ENCODE measurements around the gene GUCA2A.
A peak's percentile ranks its signal among the peaks of the same experiment; 100 is the strongest.

Gene GUCA2A

DNA sequence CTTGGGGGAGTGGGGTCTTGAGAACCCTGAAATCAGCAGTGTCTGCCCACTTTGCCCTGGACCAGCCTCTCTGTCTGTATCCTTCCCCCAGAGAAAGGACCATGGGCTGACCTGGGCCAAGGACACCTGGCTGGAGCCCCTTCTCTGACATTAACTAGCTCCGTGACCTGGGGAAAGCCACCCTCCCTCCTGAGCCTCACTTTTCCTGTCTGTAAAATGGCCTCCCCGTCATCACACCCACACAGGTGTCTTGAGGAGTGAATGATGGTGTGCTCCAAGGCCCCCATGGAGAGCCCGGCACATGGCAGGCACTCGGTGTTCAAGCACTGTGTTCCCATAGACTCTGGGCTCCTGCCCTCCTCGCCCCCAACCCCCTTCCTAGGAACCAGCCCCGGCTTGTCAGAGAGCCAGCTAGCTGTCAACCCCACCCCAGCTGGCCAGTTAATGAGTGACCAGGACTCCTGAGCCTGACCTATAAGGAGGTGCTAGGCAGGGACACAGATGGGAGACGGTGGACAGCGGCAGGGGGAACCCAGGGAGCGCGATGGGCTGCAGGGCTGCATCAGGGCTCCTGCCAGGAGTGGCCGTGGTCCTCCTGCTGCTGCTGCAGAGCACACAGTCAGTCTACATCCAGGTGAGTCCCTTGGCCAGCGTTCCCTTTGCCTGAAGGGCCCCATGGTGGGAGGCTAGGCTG lies 11.5 kb downstream of the GUCA2A start, which contains the start of gene GUCA2B:
Gene GUCA2B, plus strand, starts transcription at position 504 of the 694 bp plus-strand sequence. Its CDS starts 41 bp downstream, at position 545.
- DNase-seq, result no peak

DNA sequence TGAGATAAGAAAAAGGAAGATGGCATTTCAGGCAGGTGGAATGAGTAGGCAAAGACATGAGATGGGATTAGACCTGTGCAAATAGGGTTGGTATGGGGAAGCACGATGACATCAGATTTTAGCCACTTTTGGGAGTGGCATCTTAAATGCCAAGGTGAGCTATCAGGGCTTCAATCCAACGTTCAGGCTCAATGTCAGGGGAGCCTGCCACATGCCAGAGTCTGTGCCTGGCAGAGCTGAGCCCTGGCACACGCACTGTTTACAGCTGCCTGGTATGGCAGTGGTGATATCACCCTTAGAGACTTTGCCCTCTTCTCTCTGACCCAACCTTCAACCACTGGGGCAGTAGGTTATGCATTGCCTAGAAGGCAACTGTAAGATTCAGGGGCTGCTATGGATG lies 12.4 kb downstream of the GUCA2A start:
- DNase-seq, result no peak

DNA sequence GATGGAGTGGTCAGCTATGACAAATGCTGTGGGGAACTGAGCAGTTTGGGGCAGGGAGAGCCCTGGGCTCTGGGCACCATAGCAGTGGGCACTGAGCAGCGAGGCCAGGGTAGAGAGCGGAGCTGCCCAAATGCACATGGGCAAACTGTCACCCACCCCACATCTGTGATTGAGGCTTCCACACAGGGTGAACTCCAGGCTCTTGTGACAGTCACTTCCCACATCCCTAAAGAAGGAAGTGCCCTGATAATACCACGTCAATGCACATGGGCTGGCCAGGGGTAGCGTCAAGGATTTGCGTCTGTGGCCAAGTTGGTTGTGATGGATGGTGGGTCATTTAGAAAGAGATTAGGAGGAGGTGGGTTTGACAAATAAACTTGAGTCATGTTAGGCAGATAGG lies 13.9 kb downstream of the GUCA2A start:
- no peak for DNase-seq

DNA sequence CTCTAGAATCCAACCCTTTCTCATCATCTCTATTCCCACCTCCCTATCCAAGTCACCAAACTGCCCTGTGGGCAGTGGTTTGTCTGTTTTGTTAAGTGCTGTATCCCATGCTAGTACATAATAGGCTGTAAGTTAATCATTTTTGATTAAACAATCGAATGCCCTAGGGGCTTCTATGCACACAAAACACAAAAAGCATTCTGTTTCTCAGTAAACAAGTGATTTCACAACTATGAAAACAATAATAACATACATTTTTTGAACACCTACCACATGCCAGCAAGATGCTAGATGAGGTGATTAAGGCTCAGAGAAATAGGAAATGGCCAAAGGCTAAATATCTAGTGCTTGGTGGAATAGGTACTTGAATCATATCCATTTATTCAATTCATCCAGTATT lies 16.4 kb downstream of the GUCA2A start:
- DNase-seq, result no peak

DNA sequence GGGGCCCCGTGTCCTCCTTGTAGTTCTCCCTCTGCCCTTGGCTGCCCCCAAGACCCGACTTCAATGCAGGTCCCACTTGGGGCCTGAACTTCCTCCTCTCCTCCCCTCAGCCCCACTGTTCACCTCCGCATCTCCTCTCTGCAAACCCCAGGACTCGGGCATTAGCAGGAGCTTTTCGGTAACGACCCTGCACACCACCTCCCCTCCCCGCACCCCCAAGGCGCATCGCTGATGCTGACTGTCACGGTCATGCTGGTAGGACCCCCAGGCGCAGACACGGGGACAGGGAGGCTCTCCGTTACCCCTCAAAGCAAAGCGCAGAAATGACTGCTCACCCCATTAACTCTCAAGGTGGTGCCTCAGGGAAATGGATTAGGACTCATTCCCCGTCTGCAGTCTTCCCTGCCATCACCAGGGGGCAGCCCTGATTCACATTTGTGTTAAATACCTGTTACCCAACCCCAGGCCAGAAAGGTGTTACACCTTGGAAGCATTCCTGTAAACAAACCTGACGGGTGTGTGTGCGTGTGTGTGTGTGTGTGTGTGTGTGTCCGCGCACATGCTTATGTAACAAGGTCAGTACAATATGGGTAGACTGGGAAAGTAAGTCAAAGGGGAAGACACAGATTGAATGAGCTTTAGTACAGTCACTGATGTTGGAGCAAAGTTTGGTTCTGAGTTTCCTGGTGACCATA lies 17.8 kb downstream of the GUCA2A start:
- DNase-seq, result peak; percentile 68

DNA sequence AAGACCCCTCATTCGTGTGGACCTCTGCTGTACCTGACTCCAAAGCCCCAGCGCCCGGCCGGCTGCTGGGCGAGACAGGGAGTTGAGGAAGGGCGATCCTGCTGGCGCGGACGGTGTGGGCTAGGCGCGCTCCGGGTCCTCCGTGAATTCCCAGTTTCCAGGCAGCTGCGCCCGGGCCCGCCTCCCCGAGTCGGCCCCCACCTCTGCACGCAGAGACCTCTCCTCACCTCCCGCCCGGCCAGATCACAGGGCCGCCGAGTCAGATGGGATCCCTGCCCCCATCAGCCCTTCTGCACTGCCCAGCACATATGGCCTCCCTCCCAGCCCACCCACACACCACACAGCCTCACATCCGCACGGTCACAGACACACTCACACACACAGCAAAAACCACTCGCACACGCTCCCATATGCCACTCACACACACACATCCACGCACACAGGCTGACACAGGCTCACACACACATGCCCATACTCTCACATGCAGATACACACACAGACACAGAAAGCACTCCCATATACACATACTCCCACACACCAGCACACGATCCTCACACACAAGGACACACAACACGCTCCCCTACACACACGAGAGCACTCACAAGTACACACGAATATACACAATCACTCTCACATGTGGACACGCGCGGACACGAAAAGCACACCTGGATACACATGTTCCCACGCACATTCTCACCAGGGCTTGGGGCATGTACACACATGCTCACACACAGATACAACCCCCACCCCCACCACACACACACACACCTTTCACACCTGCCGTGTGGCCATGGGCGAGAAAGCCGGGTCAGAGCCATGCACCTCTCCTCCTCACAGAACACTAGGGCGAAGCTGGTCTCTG lies 18.6 kb downstream of the GUCA2A start:
- no peak for DNase-seq

DNA sequence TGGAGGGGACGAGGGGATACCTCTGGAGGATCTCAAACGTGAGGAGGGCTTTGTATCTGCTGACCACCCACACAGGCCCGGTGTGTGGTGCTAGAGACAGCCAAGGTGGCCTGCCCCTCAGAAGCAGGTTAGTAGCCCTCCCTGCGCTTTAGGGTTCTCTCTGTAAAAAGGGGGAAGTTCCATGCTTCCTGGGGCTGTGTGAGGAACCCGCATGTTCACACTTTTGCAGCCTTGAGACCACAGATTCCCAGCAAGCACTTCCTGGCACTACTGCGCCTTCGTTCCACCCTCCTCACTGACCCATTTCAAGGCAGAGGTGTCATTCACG lies 19.2 kb downstream of the GUCA2A start:
- DNase-seq, result no peak

DNA sequence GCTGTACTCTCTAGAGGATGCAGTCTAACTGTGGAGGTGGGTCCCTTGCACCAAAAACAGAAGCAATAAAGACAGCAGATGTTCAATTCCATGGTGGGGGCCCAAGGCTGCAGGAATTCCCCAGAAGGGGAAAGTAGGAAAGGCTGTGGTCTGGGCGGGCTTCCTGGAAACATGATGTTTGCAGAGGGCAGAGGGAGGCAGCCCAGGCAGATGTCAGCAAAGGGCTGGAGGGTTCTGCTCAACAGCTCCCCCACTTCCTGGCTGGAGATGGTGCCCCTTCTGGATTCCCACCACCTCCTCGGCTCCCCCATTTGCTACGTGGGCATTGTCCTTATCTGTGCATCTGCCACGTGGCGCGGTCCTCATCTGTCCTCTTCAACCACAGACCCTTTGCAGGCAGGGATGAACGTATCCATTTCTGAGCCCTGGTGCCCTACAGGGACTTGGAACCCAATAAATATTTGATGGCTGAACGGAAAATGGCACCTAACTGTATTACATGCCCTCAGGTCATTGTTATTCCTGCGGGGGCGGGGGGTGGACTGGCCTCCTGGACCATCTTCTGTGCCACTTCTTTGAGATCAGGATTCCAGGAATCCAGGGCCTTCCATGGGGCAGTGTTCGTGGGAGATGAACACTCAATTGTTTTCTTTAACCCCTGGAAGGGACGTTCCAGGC lies 19.7 kb downstream of the GUCA2A start:
- no peak for DNase-seq

DNA sequence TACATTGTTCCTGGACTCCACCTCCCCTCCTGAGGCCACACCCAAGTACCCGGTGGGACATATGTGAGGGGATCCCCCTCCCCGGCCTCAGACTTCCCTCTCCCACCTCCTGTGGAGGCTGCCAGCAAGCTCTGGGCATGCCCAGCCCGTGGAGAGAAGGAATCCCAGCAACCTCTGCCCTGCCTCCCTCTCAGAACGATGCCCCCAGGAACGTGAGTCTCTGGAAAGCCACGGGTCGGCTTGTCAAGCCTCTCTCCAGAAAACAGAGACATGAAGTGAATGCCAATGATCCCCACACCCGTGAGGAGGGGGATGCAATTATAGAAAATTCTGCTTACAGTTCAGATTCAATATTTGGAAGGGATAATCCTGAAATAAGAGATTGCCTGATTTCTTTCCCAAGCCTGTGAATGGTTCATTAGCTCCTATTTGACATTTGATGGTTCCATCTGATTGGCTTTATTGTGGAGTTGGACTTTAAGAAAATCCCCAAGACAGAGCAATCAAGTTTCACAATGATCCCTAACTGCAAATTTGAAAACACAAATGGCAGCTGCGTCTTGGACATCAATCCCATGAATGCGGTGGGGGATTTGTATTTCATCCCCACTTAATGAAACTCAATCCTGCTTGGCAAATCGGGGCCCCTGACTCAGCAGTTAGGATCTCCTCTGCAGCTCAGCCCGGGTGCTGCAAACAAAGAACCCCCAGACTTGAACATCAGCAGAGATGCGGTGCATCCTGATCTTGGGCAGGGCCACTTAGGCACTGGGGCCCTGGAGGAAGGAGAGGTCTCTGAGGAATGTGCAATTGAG lies 20.4 kb downstream of the GUCA2A start:
- DNase-seq, result no peak

DNA sequence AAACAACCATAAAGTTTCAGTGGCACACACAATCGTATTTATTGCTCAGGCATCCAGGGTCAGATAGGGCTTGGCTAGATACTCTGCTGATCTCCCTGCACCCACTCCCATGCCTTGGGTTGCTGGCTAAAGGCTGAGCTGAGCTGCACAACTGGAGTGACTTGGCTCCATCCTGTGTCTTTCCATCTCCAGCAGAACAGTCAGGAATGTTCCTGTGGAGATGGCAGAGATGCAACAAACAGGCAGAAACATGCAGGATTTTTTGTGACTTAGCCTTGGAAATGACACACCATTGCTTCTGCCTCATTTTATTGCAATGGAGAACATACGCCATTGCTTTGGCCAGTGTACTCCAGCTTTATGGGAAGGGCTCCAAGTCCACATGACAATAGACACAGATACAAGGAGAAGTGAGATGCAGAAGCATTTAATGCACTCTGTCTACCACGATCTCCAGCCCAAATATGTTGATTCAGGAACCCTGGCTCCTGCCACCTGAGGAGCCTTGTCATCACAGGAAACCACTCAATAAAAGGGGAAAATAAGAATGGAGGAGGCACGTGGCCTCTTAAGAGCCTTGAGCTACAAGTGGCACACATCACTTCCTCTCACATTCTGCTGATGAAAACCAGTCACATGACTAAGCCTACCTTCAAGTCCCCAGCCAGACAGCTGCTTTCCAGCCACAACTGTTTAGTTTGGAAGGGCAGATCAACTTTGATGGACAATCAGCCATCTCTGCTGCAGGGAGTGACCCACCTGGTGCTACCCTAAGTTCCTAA lies 21.5 kb downstream of the GUCA2A start:
- DNase-seq, result no peak

DNA sequence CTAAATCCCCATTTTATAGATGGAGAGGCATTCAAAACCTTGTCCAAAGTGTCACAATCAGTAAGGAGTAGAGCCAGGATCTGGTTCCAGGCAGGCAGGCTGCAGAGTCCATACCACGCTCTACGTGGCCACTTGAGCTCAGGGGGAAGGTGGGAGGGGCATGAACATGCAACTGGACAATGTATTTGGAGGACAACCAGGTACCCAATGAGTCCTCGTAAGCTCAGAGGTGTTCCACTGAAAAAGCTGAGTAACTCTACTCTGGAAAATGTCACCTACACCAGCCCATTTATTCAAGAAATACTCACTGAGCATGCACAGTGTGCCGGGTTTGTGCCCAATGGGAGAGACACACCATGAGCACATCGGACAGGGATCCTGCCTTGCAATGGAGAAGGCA lies 22.6 kb downstream of the GUCA2A start:
- no peak for DNase-seq

DNA sequence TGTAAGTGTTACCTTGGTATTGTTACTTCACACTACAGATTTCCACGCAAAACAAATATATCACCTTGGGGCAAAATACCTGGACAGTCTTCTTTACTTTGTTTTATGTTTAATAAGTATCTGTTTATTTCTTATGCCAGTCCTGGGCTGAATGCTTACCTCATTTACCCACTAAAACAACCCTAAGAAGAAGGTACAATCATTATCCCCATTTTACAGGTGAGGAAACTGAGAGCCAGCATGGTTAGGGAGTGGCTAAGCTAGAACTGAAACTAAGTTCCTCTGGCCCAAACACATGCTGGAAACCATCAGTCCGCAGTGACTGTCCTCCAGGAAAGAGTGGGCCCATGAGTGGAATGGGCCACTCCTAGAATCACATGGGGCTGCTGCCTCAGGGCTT lies 24.4 kb downstream of the GUCA2A start:
- no peak for DNase-seq

DNA sequence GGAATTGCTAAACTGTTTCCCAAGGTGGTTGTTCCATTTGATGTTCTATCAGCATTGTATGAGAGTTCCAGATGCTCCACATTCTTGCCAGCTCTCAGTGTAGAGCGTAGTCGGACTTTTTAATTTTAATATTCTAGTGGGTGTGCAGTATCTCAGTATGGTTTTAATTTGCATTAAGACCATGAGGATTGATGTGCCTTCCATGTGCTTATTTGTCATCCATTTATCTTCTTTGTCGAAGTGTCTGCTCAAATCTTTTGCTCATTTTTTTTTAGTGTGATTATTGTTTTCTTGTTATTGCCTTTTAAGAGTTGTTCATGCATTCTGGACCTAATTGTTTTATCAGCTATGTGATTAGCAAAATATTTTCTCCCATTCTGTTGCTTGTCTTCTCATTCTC lies 25.1 kb downstream of the GUCA2A start:
- DNase-seq, result no peak

DNA sequence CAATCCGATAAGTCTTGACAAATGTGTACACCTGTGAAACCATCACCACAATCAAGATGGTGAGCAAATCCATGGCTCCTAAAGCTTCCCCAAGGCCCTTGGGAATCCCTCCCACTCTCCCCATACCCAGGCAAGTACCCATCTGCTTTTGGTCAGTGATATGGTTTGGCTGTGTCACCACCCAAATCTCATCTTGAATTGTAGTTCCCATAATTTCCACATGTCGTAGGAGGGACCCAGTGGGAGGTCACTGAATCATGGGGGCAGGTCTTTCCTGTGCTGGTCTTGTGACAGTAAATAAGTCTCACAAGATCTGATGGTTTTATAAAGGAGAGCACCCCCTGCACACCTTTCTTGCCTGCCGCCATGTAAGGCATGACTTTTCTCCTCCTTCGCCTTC lies 26.0 kb downstream of the GUCA2A start:
- no peak for DNase-seq

DNA sequence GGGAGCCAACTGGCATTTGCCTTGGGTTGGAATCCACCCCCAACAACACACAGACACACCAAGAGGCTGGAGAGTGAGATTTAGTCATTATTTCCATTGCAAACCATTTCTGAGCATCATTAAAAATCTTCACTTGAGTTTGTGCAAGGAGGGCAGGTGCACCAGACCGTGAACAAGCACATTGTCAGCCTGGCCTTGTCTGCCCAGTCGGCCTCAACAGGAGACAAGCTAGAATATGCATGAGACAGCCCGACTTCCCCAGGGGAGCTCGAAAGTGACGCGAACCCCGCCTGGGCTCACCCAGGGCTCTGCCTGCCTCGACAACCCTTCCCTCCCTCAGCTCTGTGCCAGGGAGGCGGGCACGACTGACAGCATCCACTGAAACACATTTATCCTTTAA lies 26.8 kb downstream of the GUCA2A start:
- DNase-seq, result no peak

DNA sequence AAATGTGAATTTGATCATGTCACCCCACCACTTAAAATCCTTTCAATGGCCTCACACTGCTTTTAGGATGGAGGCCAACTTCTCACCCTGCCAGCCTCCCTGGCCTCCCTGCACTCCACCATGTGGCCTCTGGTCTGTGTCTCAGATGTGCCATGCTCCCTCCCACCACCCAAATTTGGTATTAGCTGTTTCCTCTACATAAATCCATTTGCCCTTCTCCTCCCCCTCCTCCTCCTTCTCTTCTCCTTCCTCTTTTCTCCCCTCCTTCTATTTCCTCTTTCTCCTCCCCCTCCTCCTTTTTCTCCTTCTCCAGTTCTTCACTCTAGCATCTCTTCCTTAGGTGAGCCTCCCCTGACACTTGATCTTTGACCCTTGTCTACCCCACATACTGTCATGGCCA lies 28.1 kb downstream of the GUCA2A start:
- no peak for DNase-seq

DNA sequence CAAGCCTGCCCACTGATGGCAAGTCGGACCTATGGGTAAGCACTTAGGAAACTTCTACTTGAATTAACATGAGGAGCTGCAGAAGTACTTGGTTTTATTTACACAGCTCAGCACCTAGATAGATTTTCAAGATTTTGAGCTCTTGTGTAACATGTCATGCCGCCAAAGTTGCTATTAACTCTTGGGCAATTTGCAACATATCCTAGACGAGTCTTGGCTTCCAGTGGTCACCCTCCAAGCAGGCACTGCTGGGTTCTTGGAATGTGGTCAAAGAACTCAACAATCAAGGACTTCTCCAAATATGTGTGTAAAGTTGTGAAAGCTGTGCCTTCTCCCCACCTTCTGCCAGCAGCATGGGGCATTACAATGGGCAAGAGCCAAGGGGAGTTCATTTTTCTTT lies 29.1 kb downstream of the GUCA2A start:
- no peak for DNase-seq

DNA sequence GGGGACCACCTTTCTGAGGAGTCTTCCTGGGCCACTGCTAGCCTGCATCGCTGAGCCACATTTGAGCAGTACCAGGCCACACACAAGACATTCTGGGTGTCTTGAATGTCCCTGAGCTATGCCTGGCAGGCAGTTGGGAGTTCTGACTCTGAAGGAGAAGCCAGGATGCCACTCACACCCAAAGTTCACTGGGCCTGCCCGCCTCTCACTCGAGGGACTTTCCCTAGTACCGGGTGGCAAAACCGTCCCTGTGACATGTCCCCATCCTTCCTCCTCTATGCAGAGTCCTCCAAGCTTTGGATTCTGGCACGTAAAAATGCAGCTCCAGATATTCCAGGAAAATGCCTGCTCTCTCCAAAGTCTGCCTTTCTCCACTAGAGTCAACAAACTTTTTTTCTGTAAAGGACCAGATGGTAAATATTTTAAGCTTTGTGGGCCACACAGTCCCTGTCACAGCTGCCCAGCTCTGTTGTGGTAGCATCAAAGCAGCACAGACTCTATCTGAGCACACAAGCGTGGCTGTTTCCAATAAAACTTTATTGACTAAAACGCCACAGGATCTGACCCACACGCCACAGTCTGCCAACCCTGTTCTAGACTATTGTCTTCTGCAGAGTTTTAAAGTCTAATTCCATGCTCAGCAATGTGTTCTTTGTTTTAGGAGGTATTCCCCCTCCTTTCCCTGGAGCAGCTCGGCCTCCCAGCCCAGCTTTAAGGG lies 30.6 kb downstream of the GUCA2A start:
- DNase-seq, result no peak

DNA sequence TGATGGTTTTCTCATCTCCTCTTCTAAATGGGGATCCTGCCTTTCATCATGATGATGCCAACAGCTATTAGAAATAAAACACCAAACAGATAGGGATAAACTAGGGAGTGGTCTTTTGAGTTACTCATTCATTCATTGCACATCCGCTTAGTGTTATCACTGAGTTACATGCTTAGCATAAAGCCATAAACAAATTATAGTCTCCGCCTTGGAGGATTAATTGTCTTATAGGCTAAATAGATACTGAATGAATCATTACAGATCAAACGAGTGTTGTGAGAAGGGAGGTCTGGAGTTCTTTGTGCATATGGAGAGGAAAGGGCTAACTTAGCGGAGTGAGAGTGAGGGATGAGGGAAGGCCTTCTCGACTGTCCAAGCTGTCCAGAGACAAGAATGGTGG lies 31.2 kb downstream of the GUCA2A start:
- DNase-seq, result no peak

DNA sequence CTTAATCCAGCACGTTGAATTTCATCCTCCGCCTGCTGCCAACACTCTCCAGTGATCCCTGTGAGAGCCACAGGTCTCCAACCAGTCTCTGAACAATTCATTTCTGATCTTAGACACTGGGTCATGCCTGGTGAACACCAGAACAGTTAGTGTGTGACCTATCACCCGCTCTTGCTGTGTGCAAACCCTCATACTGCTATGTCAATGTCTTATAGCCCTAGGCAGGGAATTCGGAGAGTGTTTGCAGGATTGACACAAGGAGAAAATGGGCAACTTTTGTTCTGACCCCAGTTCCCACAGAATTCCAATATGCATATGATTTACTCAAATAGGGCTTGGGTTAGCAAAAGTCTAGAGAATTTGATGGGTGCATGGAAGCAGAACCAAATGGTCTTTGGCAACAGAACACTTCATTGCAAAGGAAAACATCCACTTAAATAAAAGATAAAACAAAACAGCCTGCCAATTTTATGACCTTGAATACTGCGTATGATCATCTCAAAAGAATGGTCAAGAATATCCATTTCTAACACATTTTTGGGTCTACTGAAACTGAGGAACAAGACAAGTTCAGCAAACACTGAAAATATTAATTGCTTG lies 34.4 kb downstream of the GUCA2A start:
- DNase-seq, result no peak

DNA sequence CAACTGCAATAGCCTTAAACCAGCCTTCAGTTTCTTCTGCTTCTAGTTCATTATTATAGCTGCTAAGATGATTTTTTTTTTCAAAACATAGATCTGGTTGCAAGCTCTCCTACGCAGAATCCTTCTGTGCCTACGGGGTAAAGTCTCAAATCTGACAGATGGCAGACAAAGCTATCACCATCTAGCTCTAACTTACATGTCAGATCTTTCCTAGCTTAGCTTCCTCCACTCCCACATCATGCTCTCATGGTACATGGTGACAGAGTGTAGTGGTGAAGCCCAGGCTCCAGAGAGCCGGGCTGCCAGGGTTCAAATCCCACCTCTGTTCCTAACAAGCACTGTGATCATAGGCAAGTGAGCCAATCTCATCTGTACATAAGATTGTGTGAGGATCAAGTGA lies 35.6 kb downstream of the GUCA2A start:
- no peak for DNase-seq

All from stimulated activated CD4-positive, alpha-beta T cell treated with anti-CD3 and anti-CD28 coated beads, Interleukin-1b, Interleukin-23, amount 100 ng/mL, for 48 hours (primary cell).